Fibroblast of the aortic adventitia (primary cell): Measurements from ENCODE around the gene ADARB2. TPM values are rescaled to one million over a fixed set of nuclear protein-coding genes. Genes with fewer than 3 reads are reported as not detected.

Experiments used
- DNase-seq: peaks from one replicate; pipeline ENCODE4 v3.0.0-alpha.2; 2010; ENCODE audit warnings: low read depth
- H3K4me3 ChIP-seq: 2 replicates; pipeline ENCODE4 v1.5.1; 2011; ENCODE audit warnings: low read depth, mild to moderate bottlenecking, control low read depth, low read length, moderate library complexity
- CTCF ChIP-seq: IDR thresholded peaks from 2 replicates; pipeline ENCODE4 v1.5.1; 2011; ENCODE audit warnings: mild to moderate bottlenecking, low read length, control low read depth, inconsistent platforms; ENCODE audit not compliant: insufficient read depth
- total RNA-seq: library from RNA; depleted of rRNA; stranded (reverse); fragments of >200 nt; gene quantifications from 2 replicates; pipeline ENCODE4 v1.2.3, GENCODE V29; 2012; ENCODE audit warnings: low replicate concordance

Gene ADARB2
- total RNA-seq, 1 donor, result not detected

GRCh38 chr10:1137499-1138163, 599.7 kb downstream of the ADARB2 start:
- DNase-seq, result no peak
- TF ChIP-seq CTCF, result no peak
- no peak overlapping the region for H3K4me3 ChIP-seq

GRCh38 chr10:1136268-1136667, 601.1 kb downstream of the ADARB2 start:
- no peak for DNase-seq
- no peak for TF ChIP-seq CTCF
- no peak overlapping the region for H3K4me3 ChIP-seq

GRCh38 chr10:1134156-1134555, 603.2 kb downstream of the ADARB2 start:
- no peak for DNase-seq
- no peak for TF ChIP-seq CTCF

GRCh38 chr10:1133495-1134045, 603.8 kb downstream of the ADARB2 start:
- H3K4me3 ChIP-seq, result no peak overlapping the region
- DNase-seq, result no peak
- TF ChIP-seq CTCF, result no peak

More at GRCh38 chr10:1134156-1134555, 603.2 kb downstream of the ADARB2 start:
- no peak overlapping the region for H3K4me3 ChIP-seq

GRCh38 chr10:1132584-1132983, 604.7 kb downstream of the ADARB2 start:
- TF ChIP-seq CTCF, result no peak
- H3K4me3 ChIP-seq, result no peak overlapping the region
- no peak for DNase-seq

- no peak for DNase-seq
- no peak for TF ChIP-seq CTCF
- H3K4me3 ChIP-seq, result no peak overlapping the region
Observed at GRCh38 chr10:1130995-1131790, 606.1 kb downstream of the ADARB2 start.
